Glutamatergic neuron (in vitro differentiated cells): Measurements from ENCODE around the gene CSE1L. TPM values are rescaled to one million over a fixed set of nuclear protein-coding genes. Genes with fewer than 3 reads are reported as not detected.
"Not testable (repeated sequence)": the region's sequence is repeated elsewhere in the genome, so short reads cannot be mapped to it uniquely, and the experiment has no call there.

ENCODE experiments used
- DNase-seq: peaks from one replicate; pipeline ENCODE4 v3.0.0; 2022
- H3K27ac Mint-ChIP-seq: one replicate; pipeline ENCODE4 v1.8.0; 2020; ENCODE audit warnings: mild to moderate bottlenecking, mixed read lengths, inconsistent platforms; ENCODE audit not compliant: unreplicated experiment
- H3K27me3 Mint-ChIP-seq: one replicate; pipeline ENCODE4 v1.8.0; 2020; ENCODE audit warnings: mild to moderate bottlenecking, moderate library complexity, mixed read lengths, inconsistent platforms; ENCODE audit not compliant: unreplicated experiment
- H3K36me3 Mint-ChIP-seq: one replicate; pipeline ENCODE4 v1.8.0; 2020; ENCODE audit warnings: mild to moderate bottlenecking, mixed read lengths, inconsistent platforms; ENCODE audit not compliant: unreplicated experiment
- H3K4me1 Mint-ChIP-seq: one replicate; pipeline ENCODE4 v1.8.0; 2020; ENCODE audit warnings: mild to moderate bottlenecking, low read depth, mixed read lengths, inconsistent platforms; ENCODE audit not compliant: unreplicated experiment
- H3K4me3 Mint-ChIP-seq: one replicate; pipeline ENCODE4 v1.8.0; 2020; ENCODE audit warnings: mild to moderate bottlenecking, mixed read lengths, inconsistent platforms; ENCODE audit not compliant: unreplicated experiment
- H3K9me3 Mint-ChIP-seq: one replicate; pipeline ENCODE4 v1.8.0; 2020; ENCODE audit warnings: mild to moderate bottlenecking, moderate library complexity, mixed read lengths, inconsistent platforms; ENCODE audit not compliant: unreplicated experiment
- total RNA-seq: library from RNA; stranded (reverse); fragmentation: NEBNext Ultra II Directional; extraction: Animal tissue kit (Norgen Biotek cat#: 25700); gene quantifications from one replicate; pipeline ENCODE4 v1.2.1, GENCODE V29; 2021; ENCODE audit not compliant: unreplicated experiment
- TF ChIP-seq, protein P1 (sequence below): fragments of 200-600 bp; sonication (generic); IDR thresholded peaks from one replicate; pipeline ENCODE4 v1.5.0; 2021; ENCODE audit not compliant: partially characterized antibody, unreplicated experiment

Gene CSE1L
- total RNA-seq, 1 donor from 2014 or later: 66.4 TPM

DNA sequence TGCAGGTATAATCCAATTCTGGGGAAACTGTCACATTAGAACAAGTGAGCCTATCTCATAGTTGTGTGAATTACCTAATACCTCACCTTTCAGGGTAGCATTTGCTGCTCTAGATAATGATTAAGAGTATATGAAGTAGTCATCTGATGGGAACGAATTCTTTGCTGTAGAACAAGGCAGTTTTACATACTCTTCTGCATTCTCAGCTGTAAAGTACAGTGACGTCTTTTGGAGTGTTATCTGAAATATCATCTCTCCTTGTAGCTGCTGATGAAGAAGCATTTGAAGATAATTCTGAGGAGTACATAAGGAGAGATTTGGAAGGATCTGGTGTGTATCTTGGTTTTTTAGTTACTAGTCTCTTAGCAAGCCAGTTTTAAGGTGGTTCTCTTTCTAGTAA, 28.4 kb downstream of the CSE1L start:
- Mint-ChIP-seq H3K4me3 (no peak overlapping the region), H3K27me3 (no peaks in the 10 kb centered on the region), H3K9me3 (no peaks in the 10 kb centered on the region), H3K4me1 (no peaks in the 10 kb centered on the region), H3K36me3 (no peaks in the 10 kb centered on the region), H3K27ac (no peak overlapping the region)
- DNase-seq: no peak
- TF ChIP-seq, protein P1, sequence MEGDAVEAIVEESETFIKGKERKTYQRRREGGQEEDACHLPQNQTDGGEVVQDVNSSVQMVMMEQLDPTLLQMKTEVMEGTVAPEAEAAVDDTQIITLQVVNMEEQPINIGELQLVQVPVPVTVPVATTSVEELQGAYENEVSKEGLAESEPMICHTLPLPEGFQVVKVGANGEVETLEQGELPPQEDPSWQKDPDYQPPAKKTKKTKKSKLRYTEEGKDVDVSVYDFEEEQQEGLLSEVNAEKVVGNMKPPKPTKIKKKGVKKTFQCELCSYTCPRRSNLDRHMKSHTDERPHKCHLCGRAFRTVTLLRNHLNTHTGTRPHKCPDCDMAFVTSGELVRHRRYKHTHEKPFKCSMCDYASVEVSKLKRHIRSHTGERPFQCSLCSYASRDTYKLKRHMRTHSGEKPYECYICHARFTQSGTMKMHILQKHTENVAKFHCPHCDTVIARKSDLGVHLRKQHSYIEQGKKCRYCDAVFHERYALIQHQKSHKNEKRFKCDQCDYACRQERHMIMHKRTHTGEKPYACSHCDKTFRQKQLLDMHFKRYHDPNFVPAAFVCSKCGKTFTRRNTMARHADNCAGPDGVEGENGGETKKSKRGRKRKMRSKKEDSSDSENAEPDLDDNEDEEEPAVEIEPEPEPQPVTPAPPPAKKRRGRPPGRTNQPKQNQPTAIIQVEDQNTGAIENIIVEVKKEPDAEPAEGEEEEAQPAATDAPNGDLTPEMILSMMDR: no peak

DNA sequence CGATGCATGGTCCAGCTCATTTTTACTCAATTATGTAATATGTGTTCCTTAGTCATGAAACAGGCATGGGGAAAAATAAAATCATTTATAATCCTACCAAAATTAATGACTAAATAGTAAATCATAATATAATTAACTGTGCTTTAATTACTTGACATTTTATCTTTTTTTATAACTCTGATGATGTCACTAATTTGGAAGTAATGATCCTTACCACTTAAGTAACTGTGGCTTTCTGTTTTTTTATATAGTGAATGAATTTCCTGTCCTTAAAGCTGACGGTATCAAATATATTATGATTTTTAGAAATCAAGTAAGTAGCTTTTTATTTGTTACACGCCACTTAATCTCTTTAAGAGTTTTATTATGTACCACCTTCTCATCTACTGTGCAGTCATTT, 32.2 kb downstream of the CSE1L start:
- Mint-ChIP-seq H3K9me3 (no peaks in the 10 kb centered on the region), H3K27ac (no peak overlapping the region), H3K4me3 (no peak overlapping the region), H3K4me1 (no peaks in the 10 kb centered on the region), H3K27me3 (no peaks in the 10 kb centered on the region), H3K36me3 (no peaks in the 10 kb centered on the region)
- TF ChIP-seq, protein P1: no peak
- DNase-seq: no peak

DNA sequence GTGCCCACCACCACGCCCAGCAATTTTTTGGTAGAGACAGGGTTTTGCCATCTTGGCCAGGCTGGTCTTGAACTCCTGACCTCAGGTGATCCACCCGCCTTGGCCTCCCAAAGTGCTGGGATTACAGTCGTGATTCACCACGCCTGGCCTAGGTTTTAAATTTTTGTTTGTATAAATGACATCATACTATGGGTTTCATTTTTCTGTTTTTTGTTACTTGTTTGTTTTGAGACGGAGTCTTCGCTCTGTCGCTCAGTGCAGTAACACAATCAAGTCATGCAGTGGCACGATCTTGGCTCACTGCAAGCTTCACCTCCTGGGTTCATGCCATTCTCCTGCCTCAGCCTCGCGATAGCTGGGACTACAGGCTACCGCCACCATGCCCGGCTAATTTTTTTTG, 36.2 kb downstream of the CSE1L start:
- H3K9me3 Mint-ChIP-seq, H3K36me3 Mint-ChIP-seq, H3K4me1 Mint-ChIP-seq, H3K27me3 Mint-ChIP-seq, DNase-seq, H3K4me3 Mint-ChIP-seq, H3K27ac Mint-ChIP-seq: not testable (repeated sequence)

DNA sequence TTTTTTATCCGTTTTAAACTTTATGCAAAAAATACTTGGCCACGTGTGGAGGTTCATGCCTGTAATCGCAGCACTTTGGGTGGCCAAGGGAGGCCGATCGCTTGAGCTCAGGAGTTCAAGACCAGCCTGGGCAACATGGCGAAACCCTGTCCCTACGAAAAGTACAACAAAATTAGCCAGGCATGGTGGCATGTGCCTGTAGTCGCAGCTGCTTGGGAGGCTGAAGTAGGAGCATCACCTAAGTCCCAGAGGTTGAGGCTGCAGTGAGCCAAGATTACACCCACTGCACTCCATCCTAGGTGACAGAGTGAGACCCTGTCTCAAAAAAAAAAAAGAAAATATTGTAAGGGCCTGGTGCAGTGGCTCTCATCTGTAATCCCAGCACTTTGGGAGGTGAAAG, 45.0 kb downstream of the CSE1L start:
- Mint-ChIP-seq H3K9me3 (peaks cover 2% of the 10 kb centered on the region), H3K4me1 (no peaks in the 10 kb centered on the region), H3K36me3 (no peaks in the 10 kb centered on the region), H3K4me3 (no peak overlapping the region), H3K27me3 (no peaks in the 10 kb centered on the region), H3K27ac (no peak overlapping the region)
- DNase-seq: no peak
- TF ChIP-seq, protein P1: no peak

DNA sequence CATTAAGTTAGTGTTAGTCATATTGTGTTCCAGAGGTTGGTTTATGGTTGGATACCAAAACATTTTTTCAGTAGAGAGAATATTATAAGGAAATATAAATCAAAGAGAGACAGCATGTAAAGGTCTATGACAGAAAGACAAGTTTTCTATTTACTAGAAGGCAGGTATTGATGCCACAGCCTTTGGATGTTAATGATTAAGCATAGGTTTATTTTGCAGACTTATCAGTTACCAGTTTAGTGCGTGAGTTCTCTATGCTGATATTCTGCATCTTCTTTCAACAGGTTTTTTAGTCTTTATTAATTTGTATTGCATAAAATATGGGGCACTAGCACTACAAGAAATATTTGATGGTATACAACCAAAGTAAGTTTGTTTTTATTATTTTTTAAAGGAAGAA, 45.6 kb downstream of the CSE1L start:
- TF ChIP-seq, protein P1: no peak
- DNase-seq: no peak
- H3K9me3 Mint-ChIP-seq: peaks cover 2% of the 10 kb centered on the region
- no peak overlapping the region for H3K27ac Mint-ChIP-seq
- no peak overlapping the region for H3K4me3 Mint-ChIP-seq
- H3K4me1 Mint-ChIP-seq: no peaks in the 10 kb centered on the region
- H3K27me3 Mint-ChIP-seq: no peaks in the 10 kb centered on the region
- no peaks in the 10 kb centered on the region for H3K36me3 Mint-ChIP-seq
